ENCODE measurements around the gene C1QTNF1. TPM values are rescaled to one million over a fixed set of nuclear protein-coding genes. Genes with fewer than 3 reads are reported as not detected.

Gene C1QTNF1
- polyA plus RNA-seq, 1 of the 3 experiments (the other 2 are of a cell fraction): 14.3 TPM

DNA sequence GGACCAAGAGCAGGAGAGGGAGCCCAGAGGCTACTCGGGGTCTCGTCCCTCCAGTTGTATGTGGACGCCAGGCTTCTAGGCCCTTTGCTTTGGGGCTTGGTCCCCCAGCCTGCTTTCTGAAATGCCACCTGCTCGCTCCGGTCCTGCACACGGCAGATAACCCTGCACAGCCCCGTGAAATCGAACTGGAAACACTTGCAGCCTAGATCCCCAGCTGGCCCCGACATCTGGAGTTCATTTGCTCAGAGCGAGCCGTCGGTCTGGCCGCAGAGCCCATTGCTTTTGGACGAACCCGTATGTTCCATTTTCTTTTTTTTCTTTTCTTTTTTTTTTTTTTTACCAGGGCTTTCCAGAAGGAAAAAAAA is 22.9 kb downstream of the C1QTNF1 start:
- 59% methylated on average over 13 of the region's 15 CpGs for WGBS (ENCODE audit: low lambda C conversion rate)
- POLR2A ChIA-PET: interaction anchor here (1.8 kb wide), 1 partner anchor 28 kb away, joined by 6 read pairs; the partner anchor contains the start of gene ENGASE
- no peaks in the 10 kb centered on the region for H3K79me2 ChIP-seq (ENCODE audit: insufficient read depth)
- H4K20me1 ChIP-seq (ENCODE audit: insufficient read depth): no peaks in the 10 kb centered on the region
- no peaks in the 10 kb centered on the region for H3K27me3 ChIP-seq (ENCODE audit: insufficient read depth)
- H3F3A ChIP-seq (replicated peaks; ENCODE audit: insufficient read depth): peaks cover 14% of the 10 kb centered on the region
- no peaks in the 10 kb centered on the region for H3K36me3 ChIP-seq (replicated peaks in 1 of 2; ENCODE audit: control insufficient read depth in 1 of 2, insufficient read depth in 2 of 2, low read length in 1 of 2)
- no peak overlapping the region for H2AFZ ChIP-seq (ENCODE audit: low read depth)
- H3K4me3 ChIP-seq (ENCODE audit: low read depth in 2 of 2, low read length in 1 of 2): no peak overlapping the region
- CTCF ChIA-PET: interaction anchor here (0.7 to 25.7 kb wide), 14 partner anchors 13 to 368 kb away, joined by 3 to 529 read pairs (median 7); partner anchors contain the start of genes C1QTNF1 and ENGASE
- H3K9ac ChIP-seq: no peak overlapping the region
- peaks cover 0 to 23% of the 10 kb centered on the region in 2 experiments; a peak in 2 of 4 replicates for H3K4me1 ChIP-seq (ENCODE audit: control insufficient read depth in 1 of 2, insufficient read depth in 2 of 2, low read depth in 1 of 2, low read length in 1 of 2)
- no peak overlapping the region for H3K4me2 ChIP-seq
- peak overlapping the region in 1 of 2 experiments; percentile 67; a peak in 2 of 4 replicates for H3K27ac ChIP-seq (ENCODE audit: low read depth in 2 of 2, low read length in 1 of 2)
- TF ChIP-seq CHD2 (IDR thresholded peaks at IDR 0.05; ENCODE audit: low read length, partially characterized antibody) (peak; percentile 69), FOSL2 (IDR thresholded peaks at IDR 0.05; ENCODE audit: borderline replicate concordance, low read depth) (no peak), REST (IDR thresholded peaks at IDR 0.05; ENCODE audit: low read depth, low read length) (no peak), YY1 (IDR thresholded peaks at IDR 0.05; ENCODE audit: low read depth) (no peak), SMC3 (IDR thresholded peaks at IDR 0.05; ENCODE audit: low read depth, low read length) (no peak), JUND (IDR thresholded peaks at IDR 0.05) (no peak), RCOR1 (IDR thresholded peaks at IDR 0.05; ENCODE audit: low read length) (peak; percentile 83), MEF2A (IDR thresholded peaks at IDR 0.05; ENCODE audit: borderline replicate concordance, low read depth) (no peak), NFIC (IDR thresholded peaks at IDR 0.05; ENCODE audit: borderline replicate concordance) (no peak), TEAD4 (IDR thresholded peaks at IDR 0.05; ENCODE audit: borderline replicate concordance, insufficient read depth) (no peak), TCF12 (IDR thresholded peaks at IDR 0.05) (no peak), GATA2 (CRISPR knock-in tag; IDR thresholded peaks at IDR 0.05) (0 out of 2 replicates have a peak, but pooled peaks have one; percentile 40), NRF1 (IDR thresholded peaks at IDR 0.05; ENCODE audit: low read depth, low read length) (no peak), FOXJ3 (CRISPR knock-in tag; IDR thresholded peaks at IDR 0.05) (no peak), ELF1 (IDR thresholded peaks at IDR 0.05) (no peak), TAF1 (IDR thresholded peaks at IDR 0.05; ENCODE audit: borderline replicate concordance, low read depth, low read length) (no peak)
- TF ChIP-seq, protein P1, sequence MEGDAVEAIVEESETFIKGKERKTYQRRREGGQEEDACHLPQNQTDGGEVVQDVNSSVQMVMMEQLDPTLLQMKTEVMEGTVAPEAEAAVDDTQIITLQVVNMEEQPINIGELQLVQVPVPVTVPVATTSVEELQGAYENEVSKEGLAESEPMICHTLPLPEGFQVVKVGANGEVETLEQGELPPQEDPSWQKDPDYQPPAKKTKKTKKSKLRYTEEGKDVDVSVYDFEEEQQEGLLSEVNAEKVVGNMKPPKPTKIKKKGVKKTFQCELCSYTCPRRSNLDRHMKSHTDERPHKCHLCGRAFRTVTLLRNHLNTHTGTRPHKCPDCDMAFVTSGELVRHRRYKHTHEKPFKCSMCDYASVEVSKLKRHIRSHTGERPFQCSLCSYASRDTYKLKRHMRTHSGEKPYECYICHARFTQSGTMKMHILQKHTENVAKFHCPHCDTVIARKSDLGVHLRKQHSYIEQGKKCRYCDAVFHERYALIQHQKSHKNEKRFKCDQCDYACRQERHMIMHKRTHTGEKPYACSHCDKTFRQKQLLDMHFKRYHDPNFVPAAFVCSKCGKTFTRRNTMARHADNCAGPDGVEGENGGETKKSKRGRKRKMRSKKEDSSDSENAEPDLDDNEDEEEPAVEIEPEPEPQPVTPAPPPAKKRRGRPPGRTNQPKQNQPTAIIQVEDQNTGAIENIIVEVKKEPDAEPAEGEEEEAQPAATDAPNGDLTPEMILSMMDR (IDR thresholded peaks at IDR 0.05): no peak
- peak; percentile 92 for DNase-seq
- no peaks in the 10 kb centered on the region for H3K9me3 ChIP-seq
- H3K9me2 ChIP-seq: no peaks in the 10 kb centered on the region

All from SK-N-SH (cell line).